Upper lobe of right lung (tissue), 1 donor: Measurements from ENCODE around the gene SLTM. TPM values are rescaled to one million over a fixed set of nuclear protein-coding genes. Genes with fewer than 3 reads are reported as not detected.

Experiments used
- ATAC-seq: fragments of 200-7000 bp; cut with Tn5 transposase; one replicate; pipeline ENCODE4 v1.9.1; 2020; ENCODE audit warnings: mild to moderate bottlenecking, moderate library complexity
- DNase-seq: peaks from one replicate; pipeline ENCODE4 v3.0.0-alpha.2; 2020
- H3K27ac ChIP-seq: fragments of 200-600 bp; one replicate; pipeline ENCODE4 v1.8.0; 2022
- H3K27me3 ChIP-seq: fragments of 200-600 bp; one replicate; pipeline ENCODE4 v1.8.0; 2022; ENCODE audit warnings: mild to moderate bottlenecking
- H3K36me3 ChIP-seq: fragments of 200-600 bp; one replicate; pipeline ENCODE4 v1.8.0; 2022
- H3K4me1 ChIP-seq: fragments of 200-600 bp; one replicate; pipeline ENCODE4 v1.8.0; 2022
- H3K4me3 ChIP-seq: fragments of 200-600 bp; one replicate; pipeline ENCODE4 v1.8.0; 2022; ENCODE audit warnings: mild to moderate bottlenecking
- H3K9me3 ChIP-seq: fragments of 200-600 bp; one replicate; pipeline ENCODE4 v1.8.0; 2022
- intact Hi-C: fragments of 100-400 bp; cut with DNase I; formaldehyde crosslinking; loops from one replicate; pipeline ENCODE4 v1.11.0; 2022
- long read RNA-seq: library from polyadenylated mRNA; unstranded; transcript quantifications from one replicate; pipeline ENCODE4 v2.0.0, GENCODE V29; 2021
- total RNA-seq: library from RNA; stranded (reverse); fragmentation: NEBNext Ultra II Directional; extraction: Animal tissue kit (Norgen Biotek cat#: 25700); gene quantifications from one replicate; pipeline ENCODE4 v1.2.1, GENCODE V29; 2021
- TF ChIP-seq, protein P1 (sequence below): fragments of 200-600 bp; IDR thresholded peaks from one replicate; pipeline ENCODE4 v1.8.0; 2022; ENCODE audit warnings: antibody characterized with exemption
- donor health status: DM: no; HTN: yes; CAD: no; lungs with severe emphysema.

The SLTM gene
- 84.0 TPM for total RNA-seq
- long read RNA-seq, full-length matches to known transcripts: 31 of 106 reads
- long read RNA-seq, partial matches to known transcripts: 17 of 106 reads
- long read RNA-seq, other reads (novel, unspliced or antisense): 58 of 106 reads

DNA sequence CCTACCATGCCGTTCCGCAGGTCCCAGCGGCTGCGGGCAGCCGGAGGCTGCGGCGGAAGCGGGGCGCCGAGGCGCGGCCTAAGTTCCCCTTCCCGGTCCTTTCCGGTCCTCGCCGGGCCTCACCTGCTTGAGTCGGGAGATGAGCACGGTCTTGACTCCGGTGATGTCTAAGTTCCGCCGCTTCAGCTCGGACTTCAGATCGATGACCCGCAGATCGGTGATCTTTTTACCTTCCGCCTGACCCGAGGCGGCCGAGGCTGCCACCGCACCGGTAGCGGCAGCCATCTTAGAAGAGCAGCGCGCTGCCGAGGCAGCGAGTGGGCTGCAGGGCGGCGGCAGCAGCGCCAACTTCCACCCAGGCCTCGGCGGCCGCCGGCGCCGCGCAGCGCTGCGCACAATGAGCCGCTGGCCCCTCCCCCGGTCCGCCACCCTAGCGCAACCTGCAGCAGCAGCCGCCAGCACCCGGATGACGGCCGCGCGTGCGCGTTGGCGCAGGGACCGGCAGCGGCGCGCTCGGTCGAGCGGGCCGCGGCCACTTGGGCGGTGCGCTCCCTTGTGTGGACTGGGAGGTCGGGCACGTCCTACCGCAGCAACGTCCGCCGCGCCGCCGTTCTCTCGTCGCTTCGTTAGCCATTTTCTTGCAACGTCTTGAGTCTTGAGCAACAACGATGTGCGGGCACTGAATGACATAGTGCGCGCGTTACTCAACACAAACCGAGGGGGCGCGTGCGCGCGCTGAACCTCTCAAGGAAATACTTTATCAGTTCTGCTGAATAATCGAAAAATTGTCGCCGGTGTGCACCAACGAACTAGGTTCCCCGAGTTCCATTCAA, at the start of gene SLTM:
Gene SLTM, minus strand, starts transcription at position 399 of the 833 bp plus-strand sequence. Its CDS starts 114 bp downstream, at position 285.
- no peaks in the 10 kb centered on the region for H3K27me3 ChIP-seq
- intact Hi-C loops: no loop called here
- DNase-seq (peak; percentile 98), ATAC-seq (peak; percentile 98)
- H3K9me3 ChIP-seq: no peaks in the 10 kb centered on the region
- H3K36me3 ChIP-seq: peaks cover 12% of the 10 kb centered on the region
- H3K4me3 ChIP-seq: peak within 1 kb of the TSS; percentile 86
- H3K4me1 ChIP-seq: peaks cover 19% of the 10 kb centered on the region
- H3K27ac ChIP-seq: peak within 1 kb of the TSS; percentile 99
- TF ChIP-seq, protein P1, sequence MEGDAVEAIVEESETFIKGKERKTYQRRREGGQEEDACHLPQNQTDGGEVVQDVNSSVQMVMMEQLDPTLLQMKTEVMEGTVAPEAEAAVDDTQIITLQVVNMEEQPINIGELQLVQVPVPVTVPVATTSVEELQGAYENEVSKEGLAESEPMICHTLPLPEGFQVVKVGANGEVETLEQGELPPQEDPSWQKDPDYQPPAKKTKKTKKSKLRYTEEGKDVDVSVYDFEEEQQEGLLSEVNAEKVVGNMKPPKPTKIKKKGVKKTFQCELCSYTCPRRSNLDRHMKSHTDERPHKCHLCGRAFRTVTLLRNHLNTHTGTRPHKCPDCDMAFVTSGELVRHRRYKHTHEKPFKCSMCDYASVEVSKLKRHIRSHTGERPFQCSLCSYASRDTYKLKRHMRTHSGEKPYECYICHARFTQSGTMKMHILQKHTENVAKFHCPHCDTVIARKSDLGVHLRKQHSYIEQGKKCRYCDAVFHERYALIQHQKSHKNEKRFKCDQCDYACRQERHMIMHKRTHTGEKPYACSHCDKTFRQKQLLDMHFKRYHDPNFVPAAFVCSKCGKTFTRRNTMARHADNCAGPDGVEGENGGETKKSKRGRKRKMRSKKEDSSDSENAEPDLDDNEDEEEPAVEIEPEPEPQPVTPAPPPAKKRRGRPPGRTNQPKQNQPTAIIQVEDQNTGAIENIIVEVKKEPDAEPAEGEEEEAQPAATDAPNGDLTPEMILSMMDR: peak; percentile 41

DNA sequence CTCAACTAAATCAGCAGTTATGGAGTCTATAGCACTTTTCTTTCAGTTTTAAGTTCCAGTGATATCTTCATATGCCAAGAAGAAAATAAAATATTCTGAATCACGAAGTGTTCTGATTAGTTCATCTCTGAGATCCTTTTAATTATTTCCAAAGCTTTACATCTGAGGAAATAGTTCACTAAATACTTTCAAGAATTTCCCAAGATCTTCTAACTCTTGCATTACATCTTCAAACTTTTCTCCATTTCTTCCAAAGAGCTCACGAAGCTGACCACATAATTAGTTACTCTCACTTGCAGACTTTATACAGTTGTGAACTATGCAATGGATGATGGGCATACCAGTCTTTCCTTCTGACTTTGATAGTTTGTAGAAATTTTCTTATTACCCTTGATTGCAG, 49.8 kb upstream of the SLTM start:
- intact Hi-C loops: no loop called here
- no peaks in the 10 kb centered on the region for H3K36me3 ChIP-seq
- no peak for DNase-seq
- H3K4me1 ChIP-seq: peaks cover 10% of the 10 kb centered on the region
- no peak overlapping the region for H3K4me3 ChIP-seq
- ATAC-seq: no peak
- no peaks in the 10 kb centered on the region for H3K27me3 ChIP-seq
- H3K9me3 ChIP-seq: no peaks in the 10 kb centered on the region
- TF ChIP-seq, protein P1: no peak
- no peak overlapping the region for H3K27ac ChIP-seq

DNA sequence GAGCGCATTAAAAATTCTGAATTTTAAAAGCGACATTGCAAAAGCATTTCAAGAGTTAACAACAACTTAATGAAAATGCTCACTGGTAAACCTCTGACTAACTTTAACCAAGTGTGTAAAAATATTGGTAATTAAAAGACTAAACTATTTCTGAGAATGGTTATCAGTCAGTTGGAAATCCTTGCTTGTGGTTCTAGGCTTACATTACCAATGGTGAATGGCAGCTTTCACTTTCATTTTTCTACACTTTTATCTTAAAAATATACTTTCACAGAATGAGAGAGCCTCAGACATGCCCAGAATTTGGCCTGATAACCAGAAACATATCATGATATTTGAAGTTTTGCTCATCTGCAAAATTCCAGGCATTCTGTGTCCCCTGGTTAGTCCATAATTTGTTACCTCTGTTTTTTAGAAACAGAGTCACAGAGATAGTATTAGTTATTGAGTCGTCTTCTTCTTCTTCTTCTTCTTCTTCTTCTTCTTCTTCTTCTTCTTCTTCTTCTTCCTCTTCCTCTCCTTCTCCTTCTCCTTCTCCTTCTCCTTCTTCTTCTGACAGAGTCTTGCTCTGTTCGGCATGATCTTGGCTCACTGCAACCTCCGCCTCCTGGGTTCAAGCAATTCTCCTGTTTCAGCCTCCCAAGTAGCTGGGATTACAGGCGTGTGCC, 48.5 kb upstream of the SLTM start:
- Histone ChIP-seq H3K4me1 (peaks cover 9% of the 10 kb centered on the region), H3K4me3 (no peak overlapping the region), H3K27me3 (no peaks in the 10 kb centered on the region), H3K9me3 (no peaks in the 10 kb centered on the region), H3K27ac (no peak overlapping the region), H3K36me3 (no peaks in the 10 kb centered on the region)
- TF ChIP-seq, protein P1: no peak
- intact Hi-C loops: no loop called here
- ATAC-seq: no peak
- DNase-seq: no peak

DNA sequence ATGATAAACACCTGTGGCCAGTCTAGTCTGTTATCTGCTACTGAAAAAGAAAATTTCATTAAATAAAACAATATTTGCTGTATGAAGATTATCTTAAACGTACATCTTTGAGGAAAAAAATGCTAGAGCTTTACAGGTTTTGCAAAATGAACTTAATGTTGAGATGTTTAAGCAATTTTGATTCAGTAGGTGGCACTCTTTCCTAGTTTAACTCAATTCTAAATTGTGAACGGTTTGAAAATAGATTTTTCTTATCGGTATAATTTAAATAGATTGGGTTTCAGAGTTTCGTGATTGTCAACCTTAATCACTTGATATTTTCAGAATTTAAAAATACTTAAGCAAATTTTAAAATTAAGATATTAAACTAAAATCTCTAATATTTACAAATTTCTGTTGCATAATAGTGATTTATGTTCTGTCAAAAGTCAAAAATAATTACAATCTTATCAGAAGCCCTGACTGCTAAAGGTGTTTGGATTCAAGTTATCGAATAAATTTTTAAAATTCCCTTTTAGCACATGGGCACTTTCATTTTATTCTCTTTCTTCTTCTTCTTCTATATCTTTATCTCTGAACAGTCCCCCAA, 47.0 kb upstream of the SLTM start:
- no peaks in the 10 kb centered on the region for H3K27me3 ChIP-seq
- H3K4me3 ChIP-seq: no peak overlapping the region
- no peaks in the 10 kb centered on the region for H3K9me3 ChIP-seq
- ATAC-seq (peak; percentile 33), DNase-seq (no peak)
- TF ChIP-seq, protein P1: peak; percentile 56
- intact Hi-C loops: no loop called here
- peaks cover 6% of the 10 kb centered on the region for H3K4me1 ChIP-seq
- no peak overlapping the region for H3K27ac ChIP-seq
- H3K36me3 ChIP-seq: no peaks in the 10 kb centered on the region

DNA sequence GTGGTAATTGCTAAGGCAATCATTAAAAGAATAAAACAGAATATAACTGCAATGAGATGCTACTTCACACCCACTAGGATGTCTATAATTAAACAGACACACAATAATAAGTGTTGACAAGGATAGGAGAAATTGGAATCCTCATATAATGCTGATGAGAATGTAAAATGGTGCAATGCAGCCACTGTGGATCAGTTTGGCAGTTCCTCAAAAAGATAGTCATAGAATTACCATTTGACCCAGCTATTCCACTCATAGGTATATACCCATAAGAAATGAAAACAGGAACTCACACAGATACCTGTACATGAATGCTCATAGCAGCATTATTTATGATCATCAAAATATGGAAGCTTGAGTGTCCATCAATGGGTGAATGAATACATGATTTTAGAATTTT, 44.4 kb upstream of the SLTM start:
- DNase-seq: no peak
- no peak overlapping the region for H3K4me3 ChIP-seq
- no peak overlapping the region for H3K27ac ChIP-seq
- TF ChIP-seq, protein P1: no peak
- no peak for ATAC-seq
- no peaks in the 10 kb centered on the region for H3K36me3 ChIP-seq
- H3K9me3 ChIP-seq: no peaks in the 10 kb centered on the region
- H3K27me3 ChIP-seq: no peaks in the 10 kb centered on the region
- intact Hi-C loops: no loop called here
- H3K4me1 ChIP-seq: peaks cover 6% of the 10 kb centered on the region
